COLO668 (cell line): ENCODE measurements around the gene MYDGF.
"Not testable (repeated sequence)": the region's sequence is repeated elsewhere in the genome, so short reads cannot be mapped to it uniquely, and the experiment has no call there.

Experiments used
- DNase-seq: peaks from one replicate; lab custom pipeline; 2025; ENCODE audit not compliant: unreplicated experiment; lab: John Stamatoyannopoulos, UW

The MYDGF gene

DNA sequence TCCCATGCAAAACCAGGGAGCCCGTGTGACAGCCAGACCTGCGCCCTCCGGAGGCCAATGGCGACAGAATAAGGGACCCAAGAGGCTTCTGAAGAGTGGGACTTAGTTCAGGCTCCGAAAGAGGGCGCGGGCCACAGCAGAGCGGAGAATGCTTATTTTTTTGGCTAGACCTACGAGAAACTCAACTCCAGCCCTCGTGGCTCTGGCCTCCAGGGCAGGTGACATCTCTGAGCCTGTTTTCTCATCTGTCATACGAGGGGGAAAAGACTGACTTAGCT is 30.5 kb upstream of the MYDGF start:
- no peak for DNase-seq

DNA sequence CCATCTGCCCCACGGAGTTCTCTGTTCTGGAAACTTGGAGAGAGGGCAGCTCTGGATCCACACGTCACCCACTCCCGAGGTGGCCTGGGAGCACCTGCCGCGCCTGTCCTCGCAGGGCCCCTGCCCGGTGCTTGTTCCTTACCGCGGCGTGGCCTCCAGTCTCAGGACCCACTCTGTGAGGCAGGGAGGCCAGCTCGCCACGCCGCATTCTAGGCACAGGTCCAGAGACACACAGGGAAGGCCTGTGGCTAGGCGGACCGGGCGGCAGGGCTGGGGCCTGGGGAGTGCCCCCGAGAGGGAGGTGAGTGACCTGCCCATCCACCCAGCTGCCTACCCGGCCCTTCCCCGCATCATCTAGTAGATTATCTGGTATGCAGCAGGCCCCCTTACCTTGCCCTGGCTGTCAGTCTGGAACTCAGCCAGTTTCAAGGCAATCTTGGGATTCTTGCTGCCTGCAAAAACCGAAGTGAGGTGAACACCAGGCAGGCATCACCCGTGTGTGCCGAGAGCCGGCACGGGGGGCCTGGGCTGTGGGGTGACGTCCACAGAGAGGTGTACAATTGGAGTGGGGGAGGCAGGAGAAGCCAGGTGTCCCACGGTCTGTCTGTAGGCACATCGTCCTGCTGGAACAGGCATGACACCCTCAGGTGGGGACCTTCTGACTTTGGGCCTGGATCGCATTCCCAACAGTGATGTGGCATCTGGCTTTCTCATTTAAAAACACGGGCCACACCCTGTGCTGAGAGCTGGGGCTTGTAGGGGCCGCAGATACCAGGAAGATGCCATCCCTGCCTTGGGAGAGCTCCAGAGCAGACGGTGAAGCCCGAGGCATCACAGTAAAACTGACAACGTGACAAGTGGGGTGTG is 29.9 kb upstream of the MYDGF start:
- DNase-seq = no peak

DNA sequence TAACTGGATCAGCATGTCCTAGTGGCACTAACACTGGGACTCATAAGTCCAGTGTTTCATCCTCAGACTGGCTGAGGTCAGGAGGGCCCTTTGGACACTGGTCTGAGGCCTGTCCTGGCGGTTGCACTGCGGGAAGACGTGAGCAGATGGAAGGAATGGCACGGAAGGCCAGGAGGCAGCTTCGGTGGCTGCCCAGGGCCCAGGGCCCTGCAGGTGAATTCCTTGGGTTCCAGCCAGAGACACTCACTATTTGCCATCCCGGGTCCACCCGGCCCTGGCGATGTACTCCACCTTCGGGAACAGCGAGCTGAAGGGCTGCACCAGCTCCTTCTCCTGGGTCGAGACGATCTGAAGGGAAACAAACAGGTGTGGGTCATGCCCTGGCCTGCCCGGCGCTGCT is 27.2 kb upstream of the MYDGF start:
- DNase-seq = no peak

DNA sequence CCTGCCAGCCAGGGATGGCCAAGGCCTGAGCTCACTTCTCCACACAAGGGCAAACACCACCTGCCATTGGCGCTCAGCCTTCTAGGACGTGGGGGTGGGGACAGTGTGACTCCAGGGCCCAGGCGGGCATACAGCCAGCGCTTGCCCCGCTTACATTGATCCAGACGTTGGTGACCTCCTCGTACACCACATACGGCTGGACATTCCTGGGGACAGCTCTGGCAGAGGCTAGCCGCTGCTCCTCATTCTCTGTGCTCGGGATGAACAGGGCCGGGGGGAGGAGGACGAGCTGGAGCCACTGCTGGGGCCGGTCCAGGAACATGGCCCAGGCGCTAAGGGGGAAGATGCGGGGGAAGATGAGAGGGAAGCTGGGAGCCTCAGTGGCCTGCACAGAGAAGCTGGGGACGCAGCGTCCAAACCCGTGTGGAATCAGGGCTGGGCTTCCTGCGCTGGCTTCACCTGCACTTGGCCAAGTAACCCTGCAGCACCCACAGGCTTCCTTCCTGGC is 25.1 kb upstream of the MYDGF start:
- DNase-seq = no peak

DNA sequence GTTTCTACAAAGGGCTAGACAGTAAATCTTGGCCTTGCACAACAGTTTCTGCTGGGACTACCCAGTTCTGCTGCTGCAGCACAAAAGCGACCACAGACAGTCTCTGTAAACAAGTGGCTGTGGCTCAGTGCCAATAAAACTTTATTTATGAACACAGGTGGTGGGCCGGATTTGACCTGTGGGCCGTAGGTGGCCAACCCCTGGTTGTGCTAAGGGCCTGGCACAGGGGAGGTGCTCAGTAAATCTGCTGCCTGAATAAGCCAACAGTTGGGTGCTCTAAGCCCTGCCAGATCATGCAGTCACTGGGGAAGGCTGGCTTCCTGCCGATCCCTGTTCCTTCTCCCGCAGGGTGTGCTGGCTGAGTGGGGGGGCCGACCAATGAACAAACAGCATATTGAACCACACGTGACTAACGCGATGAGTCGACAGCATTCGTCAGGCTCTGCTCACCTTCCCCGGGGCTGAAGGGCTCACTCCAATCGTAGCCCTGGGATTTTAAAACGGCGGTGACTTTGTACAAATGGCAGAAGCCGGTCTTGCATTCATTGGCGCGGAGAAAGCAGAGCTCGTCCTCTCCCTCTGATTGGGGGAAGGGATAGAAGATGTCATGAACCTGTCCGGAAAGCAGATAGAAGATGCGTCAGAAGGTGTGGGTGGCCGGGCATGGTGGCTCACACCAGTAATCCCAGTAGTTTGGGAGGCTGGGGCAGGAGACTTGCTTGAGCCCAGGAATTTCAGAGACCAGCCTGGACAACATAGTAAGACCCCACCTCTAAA is 24.3 kb upstream of the MYDGF start:
- DNase-seq = no peak

DNA sequence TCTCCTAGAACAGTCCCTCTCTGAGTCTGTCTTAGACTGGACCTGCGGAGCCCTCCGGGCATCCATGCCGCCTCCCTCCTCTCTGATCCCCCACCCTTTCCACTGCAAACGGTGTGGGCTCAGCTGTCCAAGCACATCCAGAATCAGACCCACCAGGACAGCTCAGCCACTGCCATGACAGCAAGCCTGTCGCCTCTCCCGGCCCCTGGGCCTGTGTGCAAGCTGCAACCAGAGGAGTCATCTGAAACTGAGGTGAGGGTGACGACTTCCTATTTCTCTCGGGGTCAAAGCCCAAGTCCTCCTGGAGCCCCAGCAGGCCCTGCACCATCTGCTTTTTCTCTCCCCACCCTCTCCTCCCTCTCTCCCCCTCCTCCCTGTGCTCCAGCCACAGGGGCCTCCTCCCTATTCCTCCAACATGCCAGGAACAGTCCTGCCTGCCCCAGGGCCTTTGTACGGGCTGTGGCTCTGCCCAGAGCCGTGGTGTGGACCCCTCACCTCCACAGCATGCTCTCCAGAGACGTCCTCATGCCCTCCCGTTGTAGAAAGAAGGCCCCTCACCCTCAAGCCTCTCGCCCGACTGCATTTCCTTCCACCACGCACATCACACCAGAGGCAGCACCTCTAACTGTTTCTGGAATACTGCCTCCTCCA is 23.5 kb upstream of the MYDGF start:
- no peak for DNase-seq

DNA sequence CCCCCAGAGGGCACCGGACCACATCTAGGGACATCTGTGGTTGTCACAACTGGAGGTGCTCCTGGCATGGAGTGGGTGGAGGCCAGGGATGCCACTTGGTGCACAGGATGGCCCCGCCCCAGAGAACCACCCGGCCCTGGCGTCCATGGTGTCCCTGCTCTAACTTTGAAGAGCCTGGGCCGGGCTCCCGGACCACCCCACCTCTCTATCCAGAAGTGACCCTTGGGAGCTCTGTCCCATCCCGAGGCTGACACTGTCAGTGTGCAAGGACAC is 22.9 kb upstream of the MYDGF start:
- DNase-seq = no peak

DNA sequence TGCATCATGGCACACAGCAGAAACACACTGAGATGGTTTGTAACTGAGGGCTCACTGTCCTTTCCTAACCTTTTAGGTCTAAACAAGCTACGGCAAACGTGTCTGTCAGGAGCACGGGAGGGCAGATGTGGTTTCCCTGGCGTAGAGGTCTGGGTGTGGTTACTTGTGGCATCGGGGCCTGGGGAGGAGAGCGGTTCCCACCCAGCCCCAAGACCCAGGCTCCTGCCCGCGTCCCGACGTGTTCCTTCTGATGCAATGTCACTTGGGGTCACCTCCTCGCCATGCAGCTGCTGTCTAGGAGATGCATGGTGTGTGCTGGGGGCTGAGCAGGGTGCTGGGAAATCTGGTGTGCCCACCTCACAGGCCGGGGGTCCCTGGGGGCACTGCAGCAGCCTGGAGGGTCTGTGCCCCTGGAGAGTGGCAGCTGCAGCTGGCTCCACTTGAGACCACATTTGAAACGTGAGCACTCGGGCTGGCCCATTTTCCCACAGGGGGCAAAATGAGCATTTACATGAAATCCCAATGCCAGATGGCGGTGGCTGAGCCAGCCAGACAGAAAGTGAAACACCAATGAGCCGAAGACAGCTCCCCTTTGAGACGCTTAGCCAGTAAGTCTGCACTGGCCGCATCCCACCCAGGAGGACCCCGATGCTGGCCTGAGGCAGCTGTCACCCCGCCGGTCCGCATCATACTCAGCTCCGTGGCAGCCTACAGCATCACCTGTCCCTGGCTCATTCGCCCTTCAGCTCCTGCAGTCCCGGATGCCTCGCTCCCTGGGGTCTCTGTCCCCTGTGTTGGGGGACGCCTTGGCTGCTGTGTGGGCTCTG is 22.3 kb upstream of the MYDGF start:
- DNase-seq = no peak

DNA sequence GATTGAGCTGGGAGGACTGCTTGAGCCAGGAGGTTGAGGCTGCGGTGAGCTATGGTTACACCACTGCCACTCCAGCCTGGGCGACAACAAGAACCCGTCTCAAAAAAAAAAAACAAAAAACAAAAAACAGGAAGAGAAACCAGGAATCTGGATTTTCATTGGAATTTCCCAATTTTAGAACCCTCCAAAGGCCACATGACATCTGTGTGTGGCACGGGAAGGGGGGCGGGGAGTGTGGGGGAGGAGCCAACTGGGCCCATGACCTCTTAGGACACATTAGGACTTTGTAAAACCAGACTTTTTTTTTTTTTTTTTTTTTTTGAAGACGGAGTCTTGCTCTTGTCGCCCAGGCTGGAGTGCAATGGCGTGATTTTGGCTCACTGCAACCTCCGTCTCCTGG is 21.2 kb upstream of the MYDGF start:
- DNase-seq = no peak

DNA sequence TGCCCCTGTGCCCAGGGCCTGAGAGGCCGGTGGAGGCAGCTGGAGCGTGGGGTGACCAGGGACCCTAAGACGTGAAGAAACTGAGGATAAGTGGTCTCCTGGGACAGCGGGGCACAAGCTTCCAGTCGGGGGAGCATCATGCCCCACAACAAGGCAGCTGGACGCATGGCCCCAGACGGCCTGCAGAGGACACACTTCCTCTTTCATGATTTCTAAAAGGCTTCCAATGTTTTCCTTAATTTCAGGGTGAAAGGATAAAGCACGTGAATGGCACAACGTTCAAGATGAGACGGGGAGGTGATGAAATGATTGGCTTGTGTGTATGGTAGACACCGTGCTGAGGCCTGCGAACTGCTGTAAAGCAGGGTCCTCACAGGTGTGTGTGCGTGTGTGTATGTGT is 20.2 kb upstream of the MYDGF start:
- no peak for DNase-seq

DNA sequence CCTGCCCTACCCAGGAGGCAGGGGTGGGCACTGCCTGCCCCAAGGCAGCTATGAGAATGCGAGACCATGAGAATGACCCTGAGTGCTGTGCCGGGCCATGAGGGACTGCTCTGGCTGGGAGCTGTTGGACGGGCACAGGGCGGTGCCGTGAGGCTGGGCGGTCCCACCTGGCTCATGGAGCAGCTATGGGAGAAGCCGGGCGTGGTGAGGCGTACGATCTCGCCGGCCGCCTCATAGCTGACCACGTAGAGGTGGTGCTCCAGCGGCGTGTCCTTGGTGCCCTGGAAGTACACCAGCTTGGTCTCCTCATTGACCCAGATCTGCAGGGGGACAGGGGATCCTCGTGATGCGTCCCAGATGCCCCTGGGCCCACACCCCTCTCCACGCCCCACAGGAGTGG is 19.3 kb upstream of the MYDGF start:
- no peak for DNase-seq

DNA sequence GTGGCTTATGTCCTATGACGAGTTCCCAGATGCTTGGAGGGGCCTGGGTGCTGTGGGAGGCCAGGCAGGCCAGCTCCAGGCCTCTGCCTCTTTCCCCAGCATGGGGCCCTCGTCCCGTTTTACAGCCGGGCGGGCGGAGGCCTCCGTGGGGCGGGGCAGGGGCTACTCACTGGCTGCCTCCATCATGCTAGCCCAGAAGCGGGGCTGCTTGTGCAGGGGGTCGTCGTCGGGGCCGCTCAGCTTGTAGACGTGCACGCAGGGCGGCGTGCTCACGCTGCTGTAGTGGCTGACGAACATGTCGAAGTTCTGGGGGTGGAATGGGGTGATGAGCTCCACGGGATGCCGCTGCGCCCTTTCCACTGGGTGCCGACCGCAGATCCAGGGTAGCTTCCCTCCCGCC is 18.4 kb upstream of the MYDGF start:
- no peak for DNase-seq

DNA sequence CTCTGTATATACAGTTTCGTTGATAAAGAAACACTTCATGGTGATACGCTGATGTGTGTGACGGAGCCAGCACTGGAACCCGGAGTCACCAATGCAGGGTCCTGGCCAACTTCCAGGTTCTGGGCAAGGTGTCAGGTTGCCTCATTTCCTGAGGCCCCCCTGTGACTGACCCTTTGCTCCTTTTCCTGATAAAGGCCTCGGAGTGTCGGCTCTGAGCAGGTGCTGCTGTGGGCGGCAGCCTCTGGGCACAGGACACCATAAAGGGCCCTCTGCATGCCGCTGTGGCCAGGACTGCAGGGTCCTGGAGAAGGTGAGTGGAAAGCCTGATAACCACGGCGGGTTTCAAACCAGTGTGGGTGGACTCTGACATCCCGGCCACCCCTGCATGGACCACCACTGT is 17.3 kb upstream of the MYDGF start:
- no peak for DNase-seq

DNA sequence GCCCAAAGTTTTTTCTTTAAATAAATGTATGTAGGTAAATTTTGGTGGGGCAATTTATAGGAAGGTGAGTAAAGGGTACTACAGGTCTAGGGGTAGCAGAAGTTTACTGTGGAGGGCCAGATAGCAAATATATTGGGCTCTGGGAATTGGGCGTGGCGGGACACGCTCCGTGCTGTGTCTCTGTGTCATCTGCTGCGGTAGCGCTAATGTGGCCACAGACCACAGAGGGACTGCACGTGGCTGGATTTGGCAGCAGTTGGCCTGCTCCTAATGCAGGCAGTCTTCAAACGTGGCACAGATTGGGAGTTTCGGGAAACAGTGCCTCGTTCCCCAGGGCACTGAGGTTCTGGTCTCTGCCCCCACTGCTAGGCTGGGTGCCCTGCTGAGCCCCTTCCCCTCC is 16.6 kb upstream of the MYDGF start:
- no peak for DNase-seq

DNA sequence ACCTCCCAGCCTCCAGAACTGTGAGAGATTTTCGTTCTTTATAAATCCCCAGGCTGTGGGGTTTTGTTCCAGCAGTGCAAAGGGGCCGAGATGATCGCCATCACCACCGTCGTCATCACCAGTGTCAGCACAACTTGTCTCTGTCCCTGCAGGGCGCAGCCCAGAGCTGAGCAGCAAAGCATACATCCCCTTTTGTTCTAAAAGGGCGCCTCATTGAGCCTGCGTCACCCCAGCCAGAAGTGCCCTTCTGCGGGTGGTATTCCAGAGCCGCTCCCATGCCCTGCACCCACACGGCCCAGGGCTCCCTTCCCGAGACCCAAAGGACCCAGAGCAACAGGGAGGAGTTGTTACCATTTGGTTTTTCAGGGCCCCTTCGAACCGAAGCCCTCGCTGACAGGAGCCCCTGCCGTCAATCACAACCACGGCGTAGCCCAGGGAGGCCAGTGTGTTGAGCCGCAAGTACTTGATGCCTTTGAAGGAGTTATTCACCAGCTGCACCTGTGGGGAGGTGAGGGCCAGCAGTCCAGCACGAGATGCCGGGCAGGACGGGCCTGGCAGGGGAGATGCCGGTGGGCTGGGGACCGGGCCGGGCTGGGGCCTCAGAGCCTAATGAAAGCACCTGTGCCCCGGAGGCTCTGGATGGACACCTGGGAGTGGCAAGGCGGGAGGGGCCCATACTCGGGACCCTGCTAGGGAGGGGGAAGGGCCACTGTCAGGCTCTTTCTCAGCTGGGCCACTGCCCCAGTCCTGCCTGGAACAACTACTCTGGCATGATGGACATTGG is 14.4 kb upstream of the MYDGF start:
- no peak for DNase-seq

DNA sequence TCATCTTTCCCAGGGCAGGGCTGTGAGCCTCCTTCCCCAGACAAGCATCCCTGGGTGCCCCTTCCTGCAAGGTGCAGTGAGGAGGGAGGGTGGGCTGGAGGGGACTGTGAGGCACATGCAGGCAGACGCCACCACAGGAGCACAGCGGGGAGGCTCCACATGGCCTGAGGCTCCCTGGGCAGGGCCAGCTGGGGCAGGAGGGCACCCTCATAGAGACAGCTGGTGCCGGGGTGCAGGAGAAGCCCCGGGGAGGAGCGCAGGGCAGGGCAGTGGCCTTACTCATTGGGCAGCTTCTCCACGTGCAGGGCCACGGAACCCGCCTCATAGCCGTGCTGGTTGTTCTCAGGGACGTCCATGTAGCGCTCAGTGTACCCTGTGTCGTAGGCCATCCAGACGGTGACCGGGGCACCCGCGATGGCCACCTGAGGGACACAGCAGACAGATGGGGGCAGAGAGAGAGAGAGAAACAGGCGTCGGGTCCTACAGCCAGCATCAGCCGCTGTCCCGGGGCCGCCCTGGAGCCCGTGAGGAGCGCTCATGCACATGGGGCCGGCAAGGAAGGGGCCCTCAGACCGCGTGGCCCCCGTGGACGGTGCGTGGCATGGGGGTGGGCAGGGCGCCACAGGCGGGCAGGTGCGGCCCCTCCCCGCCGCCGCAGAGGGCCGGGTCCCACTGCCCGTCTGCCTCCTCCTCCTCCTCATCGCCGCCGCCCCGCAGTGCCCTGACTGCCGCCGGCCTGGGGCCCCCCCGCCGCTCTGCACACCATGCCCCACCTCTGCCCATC is 12.5 kb upstream of the MYDGF start:
- no peak for DNase-seq

DNA sequence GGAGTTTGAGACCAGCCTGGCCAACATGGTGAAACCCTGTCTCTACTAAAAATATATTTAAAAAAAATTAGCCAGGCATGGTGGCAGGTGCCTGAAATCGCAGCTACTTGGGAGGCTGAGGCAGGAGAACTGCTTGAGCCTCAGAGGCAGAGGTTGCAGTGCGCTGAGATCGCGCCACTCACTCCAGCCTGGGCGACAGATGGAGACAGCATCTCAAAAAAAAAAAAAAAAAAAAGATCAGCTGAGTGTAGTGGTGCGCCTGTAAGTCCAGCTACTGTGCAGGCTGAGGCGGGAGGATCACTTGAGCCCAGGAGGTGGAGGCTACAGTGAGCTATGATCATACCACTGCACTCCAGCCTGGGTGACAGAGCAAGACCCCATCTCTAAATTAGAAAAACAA is 9.9 kb upstream of the MYDGF start:
- DNase-seq = not testable (repeated sequence)

DNA sequence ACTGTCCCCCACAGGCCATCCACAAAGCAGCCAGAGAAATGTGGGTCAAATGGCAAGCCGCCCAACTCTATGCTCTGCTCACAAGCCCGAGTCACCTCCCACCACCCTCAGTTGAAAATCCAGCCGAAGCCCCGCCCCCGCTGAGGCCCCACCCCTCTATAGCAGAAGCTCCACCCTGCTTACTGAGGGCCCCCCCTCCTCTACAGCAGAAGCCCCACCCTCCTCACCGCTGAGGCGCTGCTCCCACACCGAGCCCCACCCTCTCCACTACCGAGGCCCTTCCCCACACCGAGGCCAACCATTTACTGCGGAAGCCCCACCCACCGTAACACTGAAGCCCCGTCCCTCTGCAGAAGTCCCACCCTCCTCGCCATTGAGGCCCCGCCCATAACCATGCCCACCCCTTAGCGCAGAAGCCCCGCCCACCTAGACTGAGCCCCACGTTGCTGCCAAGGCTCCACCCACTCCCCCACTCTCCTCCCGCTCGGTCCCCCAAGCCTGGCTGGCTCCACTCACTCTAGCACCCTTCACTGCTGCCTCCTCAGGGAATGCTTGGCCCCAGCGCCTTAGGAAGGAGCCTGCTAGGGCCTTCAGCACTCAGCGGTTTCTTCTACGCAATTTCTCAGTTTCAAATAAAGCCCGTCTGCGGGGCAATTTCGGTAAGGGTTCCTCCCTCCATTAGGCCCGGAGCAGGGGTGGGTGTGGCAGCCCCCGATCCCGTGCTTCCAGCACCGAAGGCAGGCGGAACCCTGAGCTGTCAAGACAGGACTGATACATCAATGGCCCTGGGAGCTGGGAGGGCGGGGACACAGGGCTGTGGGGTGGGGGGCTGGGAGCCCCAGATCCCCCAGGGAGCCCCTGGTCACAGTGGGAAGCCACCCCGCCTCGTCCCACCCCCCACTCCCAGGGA is 9.0 kb upstream of the MYDGF start:
- no peak for DNase-seq
